ENCODE measurements around the gene ARHGDIB. TPM values are rescaled to one million over a fixed set of nuclear protein-coding genes. Genes with fewer than 3 reads are reported as not detected.

ARHGDIB gene
- total RNA-seq, 4 donors from 2014 or later = 17.1 to 290 (median 57.1) TPM

DNA sequence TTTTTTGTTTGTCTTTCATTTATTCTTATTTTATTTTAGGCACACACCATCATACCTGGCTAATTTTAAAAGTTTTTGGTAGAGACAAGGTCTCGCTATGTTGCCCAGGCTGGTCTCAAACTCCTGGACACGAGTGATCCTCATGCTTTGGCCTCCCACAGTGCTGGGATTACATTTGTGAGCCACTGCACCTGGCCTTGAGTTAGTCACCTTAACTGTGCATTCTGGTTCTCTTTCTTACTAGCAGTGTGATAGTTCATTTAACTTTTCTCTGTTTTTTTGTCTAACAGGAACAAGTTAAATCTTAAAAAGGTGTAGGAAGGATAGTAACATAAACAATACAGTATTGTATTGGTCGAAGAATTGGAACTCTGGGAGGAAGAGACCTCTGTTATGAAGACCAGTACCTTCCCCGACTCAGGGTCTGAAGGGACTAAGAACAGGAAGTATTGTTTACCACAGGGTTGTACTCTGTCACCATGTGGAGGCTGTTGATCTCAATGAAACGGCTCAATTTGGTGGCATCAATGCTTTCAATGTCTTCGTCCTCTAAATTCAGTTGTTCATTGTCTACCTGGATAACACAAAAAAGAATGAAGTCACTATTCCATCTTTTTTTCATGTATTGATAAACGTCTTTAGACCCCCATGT, 40.8 kb downstream of the ARHGDIB start:
- Histone ChIP-seq H3K27me3 (no peaks in the 10 kb centered on the region), H3K9me3 (no peaks in the 10 kb centered on the region), H3K4me3 (no peak overlapping the region), H3K36me3 (no peaks in the 10 kb centered on the region), H3K27ac (peak overlapping the region in 1 of 4 donors; percentile 20), H3K4me1 (no peaks in the 10 kb centered on the region)
- DNase-seq = peak in 1 of 3 donors; percentile 24
- no peak for TF ChIP-seq CTCF (IDR thresholded peaks at IDR 0.05)

DNA sequence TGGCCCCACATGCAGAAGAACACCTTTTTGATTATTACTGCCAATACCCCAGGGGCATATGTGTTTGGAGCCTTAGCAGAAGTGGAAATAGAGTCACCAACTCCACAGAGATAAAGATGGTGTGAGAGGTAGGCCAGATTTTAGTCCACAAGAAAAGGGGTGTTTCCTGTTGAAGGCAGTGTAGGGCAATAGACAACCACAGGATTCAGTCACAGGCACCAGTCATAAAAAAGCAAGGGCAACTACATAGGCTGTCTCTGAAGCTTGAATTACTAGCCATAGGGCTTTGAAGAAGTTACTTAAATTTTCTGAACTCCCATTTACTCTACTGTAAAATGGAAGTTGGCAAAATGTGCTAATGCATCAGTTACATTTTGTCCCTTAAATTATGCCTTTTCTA, 41.9 kb downstream of the ARHGDIB start:
- H3K27ac ChIP-seq = no peak overlapping the region
- no peak for DNase-seq
- no peaks in the 10 kb centered on the region for H3K9me3 ChIP-seq
- H3K27me3 ChIP-seq = no peaks in the 10 kb centered on the region
- no peak overlapping the region for H3K4me3 ChIP-seq
- no peaks in the 10 kb centered on the region for H3K36me3 ChIP-seq
- no peak for TF ChIP-seq POLR2A (IDR thresholded peaks at IDR 0.05)
- TF ChIP-seq CTCF (IDR thresholded peaks at IDR 0.05) = no peak
- no peaks in the 10 kb centered on the region for H3K4me1 ChIP-seq

DNA sequence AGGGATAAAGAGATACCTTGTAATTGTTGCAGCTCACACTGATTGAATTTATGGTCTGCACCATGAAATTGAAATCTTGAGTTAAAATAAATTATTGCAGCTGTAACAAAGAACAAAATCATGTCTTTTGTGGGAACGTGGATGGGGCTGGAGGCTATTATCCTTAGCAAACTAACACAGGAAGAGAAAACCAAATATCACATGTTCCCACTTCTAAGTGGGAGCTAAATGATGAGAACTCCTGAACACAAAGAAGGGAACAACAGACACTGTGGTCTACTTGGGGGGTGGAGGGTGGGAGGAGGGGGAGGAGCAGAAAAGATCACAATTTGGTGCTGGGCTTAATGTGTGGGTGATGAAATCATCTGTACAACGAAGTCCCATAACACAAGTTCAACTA, 45.7 kb downstream of the ARHGDIB start:
- H3K4me3 ChIP-seq = no peak overlapping the region
- no peak for TF ChIP-seq POLR2A (IDR thresholded peaks at IDR 0.05)
- TF ChIP-seq CTCF (IDR thresholded peaks at IDR 0.05) = no peak
- H3K27ac ChIP-seq = no peak overlapping the region
- H3K9me3 ChIP-seq = no peaks in the 10 kb centered on the region
- H3K4me1 ChIP-seq = no peaks in the 10 kb centered on the region
- no peak for DNase-seq
- no peaks in the 10 kb centered on the region for H3K36me3 ChIP-seq
- H3K27me3 ChIP-seq = no peaks in the 10 kb centered on the region

- Histone ChIP-seq H3K27me3 (no peaks in the 10 kb centered on the region), H3K4me3 (no peak overlapping the region), H3K9me3 (no peaks in the 10 kb centered on the region), H3K36me3 (no peaks in the 10 kb centered on the region), H3K27ac (no peak overlapping the region), H3K4me1 (no peaks in the 10 kb centered on the region)
- DNase-seq = no peak
- TF ChIP-seq CTCF (IDR thresholded peaks at IDR 0.05) (no peak), POLR2A (IDR thresholded peaks at IDR 0.05) (no peak)
Observed at GRCh38 chr12:14913381-14913781, 48.0 kb downstream of the ARHGDIB start.

DNA sequence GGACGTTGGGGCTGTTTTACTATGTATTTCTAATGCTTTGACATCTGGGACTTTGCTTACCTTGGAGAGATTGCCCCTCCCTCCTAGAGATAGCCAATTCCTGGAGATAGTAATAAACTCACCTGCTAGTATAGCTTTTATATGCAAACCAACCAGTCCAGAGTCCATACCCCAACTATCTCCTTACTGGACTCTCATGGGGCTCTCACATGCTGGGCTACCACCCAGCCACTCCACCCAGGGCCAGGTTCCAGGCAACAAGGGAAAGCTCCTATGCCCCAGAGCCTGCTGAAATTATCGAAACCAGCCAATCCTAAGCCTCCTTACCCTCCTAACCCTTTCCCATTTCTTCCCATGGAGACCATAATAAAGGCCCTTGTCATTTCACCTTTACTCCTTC, 50.3 kb downstream of the ARHGDIB start:
- no peak for TF ChIP-seq CTCF (IDR thresholded peaks at IDR 0.05)
- no peak for TF ChIP-seq POLR2A (IDR thresholded peaks at IDR 0.05)
- no peaks in the 10 kb centered on the region for H3K27me3 ChIP-seq
- no peak overlapping the region for H3K4me3 ChIP-seq
- DNase-seq = no peak
- no peak overlapping the region for H3K27ac ChIP-seq
- no peaks in the 10 kb centered on the region for H3K4me1 ChIP-seq
- no peaks in the 10 kb centered on the region for H3K36me3 ChIP-seq
- no peaks in the 10 kb centered on the region for H3K9me3 ChIP-seq
